ENCODE data around the gene HILPDA.
"Not testable (repeated sequence)": the region's sequence is repeated elsewhere in the genome, so short reads cannot be mapped to it uniquely, and the experiment has no call there.

HILPDA gene

DNA sequence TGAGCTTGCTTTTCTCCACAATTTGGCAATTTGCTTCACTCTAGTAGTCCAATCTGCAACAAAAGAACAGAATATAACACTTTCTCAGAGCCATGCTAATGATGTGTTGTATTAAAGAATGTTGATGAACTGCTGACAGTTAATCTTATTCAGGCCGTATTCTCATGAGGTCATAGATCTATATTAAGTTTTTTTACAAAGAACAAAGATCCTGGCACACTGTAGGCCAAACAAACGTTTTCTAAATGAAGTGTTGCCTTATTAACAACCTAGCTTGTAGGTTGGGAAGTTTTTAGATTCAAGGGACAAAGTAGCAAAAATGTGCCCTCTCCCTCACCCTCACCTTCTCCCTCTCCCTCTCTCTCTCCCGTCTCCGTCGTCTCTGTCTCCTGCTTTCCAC, 6.8 kb downstream of the HILPDA start:
- FAIRE-seq (no peak), DNase-seq (ENCODE audit: low spot score) (no peak)

DNA sequence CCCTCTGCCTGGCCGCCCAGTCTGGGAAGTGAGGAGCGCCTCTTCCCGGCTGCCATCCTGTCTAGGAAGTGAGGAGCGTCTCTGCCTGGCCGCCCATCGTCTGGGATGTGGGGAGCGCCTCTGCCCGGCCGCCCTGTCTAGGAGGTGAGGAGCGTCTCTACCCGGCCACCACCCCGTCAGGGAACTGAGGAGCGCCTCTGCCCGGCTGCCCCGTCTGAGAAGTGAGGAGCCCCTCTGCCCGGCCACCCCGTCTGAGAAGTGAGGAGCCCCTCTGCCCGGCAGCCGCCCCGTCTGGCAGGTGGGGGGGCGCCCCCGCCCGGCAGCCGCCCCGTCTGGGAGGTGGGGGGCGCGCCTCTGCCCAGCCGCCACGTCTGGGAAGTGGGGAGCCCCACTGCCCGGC, 7.7 kb downstream of the HILPDA start:
- not testable (repeated sequence) for FAIRE-seq

DNA sequence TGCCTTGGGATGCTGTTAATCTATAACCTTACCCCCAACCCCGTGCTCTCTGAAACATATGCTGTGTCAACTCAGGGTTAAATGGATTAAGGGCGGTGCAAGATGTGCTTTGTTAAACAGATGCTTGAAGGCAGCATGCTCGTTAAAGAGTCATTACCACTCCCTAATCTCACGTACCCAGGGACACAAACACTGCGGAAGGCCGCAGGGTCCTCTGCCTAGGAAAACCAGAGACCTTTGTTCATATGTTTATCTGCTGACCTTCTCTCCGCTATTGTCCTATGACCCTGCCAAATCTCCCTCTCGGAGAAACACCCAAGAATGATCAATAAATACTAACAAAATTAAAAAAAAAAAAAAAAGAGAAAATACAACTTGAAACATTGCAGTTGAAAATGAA, 8.3 kb downstream of the HILPDA start:
- not testable (repeated sequence) for FAIRE-seq; DNase-seq (ENCODE audit: low spot score)

More for the DNA sequence above, 7.7 kb downstream of the HILPDA start:
- not testable (repeated sequence) for DNase-seq (ENCODE audit: low spot score)

DNA sequence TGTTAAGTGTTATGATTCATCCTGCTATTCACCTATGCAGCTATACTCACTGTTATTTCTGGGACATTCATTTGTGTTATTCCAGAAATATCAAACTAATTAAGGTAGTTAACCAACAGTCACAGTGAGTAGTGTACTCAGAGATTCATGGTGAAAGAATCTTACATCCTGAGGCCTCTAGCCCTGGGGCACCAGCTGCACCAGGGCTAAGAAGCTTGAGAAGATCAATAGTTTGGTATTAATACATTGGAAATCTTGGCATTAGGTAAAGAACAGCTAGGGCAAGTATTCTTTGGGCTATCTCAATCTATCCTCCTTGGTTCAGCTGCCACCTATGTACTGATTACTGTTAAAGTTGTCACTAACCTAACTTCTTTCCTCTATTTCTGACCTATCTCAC, 11.2 kb downstream of the HILPDA start:
- FAIRE-seq, result not testable (repeated sequence)

DNA sequence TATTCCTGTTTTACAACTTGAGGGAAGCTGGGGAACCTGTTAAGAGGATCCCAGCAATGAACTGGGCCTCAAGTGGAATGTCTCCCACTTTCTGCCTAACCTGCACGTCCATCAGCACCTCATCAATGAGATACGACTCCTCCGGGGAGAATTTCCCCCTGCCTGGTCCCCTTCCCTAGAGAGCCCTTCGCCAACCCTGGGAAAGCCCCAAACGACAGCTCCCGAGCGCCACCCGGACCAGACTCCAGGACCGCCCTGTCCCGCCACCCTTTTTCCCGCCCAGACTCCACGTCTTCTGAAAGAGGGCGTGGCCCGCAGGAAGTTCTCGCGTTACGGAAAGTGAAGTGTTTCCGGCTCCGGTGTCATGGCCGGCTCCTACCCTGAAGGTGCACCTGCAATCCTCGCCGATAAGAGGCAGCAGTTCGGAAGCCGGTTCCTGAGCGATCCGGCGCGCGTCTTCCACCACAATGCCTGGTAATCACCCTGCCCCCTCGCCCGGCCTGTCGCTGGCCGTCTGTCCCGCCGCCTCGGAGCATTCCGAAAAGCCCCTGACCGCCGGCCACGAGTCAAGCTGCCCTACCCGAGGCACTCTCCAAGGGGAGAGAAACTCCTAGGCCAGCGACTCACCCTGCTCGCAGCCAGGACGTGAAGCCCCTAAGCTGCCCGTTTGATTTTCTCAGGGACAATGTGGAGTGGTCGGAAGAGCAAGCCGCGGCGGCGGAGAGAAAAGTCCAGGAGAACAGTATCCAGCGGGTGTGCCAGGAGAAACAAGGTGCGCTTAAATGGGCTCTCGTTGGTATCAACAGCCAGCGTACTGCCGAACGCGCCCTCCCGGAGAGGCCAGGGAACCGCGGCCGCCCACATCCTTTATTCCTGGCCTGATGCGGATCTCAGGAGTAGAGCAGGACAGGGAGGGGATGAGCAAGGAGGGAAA, 21.0 kb downstream of the HILPDA start, which contains the start of gene METTL2B:
TSS of gene METTL2B (plus strand) at position 347 of the 934 bp plus-strand sequence. CDS start at position 365, 18 bp downstream.
- FAIRE-seq (peak; percentile 78), DNase-seq (ENCODE audit: low spot score) (peak; percentile 93)

More for the DNA sequence above, 11.2 kb downstream of the HILPDA start:
- DNase-seq (ENCODE audit: low spot score), result not testable (repeated sequence)

DNA sequence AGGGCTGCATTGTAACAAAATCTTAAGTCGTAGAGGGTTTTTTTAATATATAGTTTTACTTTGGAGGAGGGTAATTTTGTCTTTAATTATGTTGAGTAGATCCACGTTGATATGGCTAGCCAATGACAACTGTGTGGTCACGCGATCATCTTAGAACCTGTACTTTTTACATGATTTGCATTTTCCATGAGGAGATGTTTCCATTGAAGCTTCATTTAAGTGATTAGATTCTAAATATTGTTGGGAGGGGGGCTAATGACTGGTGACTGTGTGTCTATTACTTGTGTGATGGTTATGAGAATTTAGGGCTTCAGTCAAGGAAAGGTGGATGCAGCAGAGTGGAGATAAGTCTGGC, 21.6 kb downstream of the HILPDA start:
- not testable (repeated sequence) for DNase-seq (ENCODE audit: low spot score); FAIRE-seq

DNA sequence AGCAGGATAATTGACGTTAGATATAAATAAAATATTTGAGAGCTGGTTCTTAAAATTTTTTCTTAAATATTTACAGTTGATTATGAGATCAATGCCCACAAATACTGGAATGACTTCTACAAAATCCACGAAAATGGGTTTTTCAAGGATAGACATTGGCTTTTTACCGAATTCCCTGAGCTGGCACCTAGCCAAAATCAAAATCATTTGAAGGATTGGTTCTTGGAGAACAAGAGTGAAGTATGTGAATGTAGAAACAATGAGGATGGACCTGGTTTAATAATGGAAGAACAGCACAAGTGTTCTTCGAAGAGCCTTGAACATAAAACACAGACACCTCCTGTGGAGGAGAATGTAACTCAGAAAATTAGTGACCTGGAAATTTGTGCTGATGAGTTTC, 23.4 kb downstream of the HILPDA start:
- FAIRE-seq, result not testable (repeated sequence)

DNA sequence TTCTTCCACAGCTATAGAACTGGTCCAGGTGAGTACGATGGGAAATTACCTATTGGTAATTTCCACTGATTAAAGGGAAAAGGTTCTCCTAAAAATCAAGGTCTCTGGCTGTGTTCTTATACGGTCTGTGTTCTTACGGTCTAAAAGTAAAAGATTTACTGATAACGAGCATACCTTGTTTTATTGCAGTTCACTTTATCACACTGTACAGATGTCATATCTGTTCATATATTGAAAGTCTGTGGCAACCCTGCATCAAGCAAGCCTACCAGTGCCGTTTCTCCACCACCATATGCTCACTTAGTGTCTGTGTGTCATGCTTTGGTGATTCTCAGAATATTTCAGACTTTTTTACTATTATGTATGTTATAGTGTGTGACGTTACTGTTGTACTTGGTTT, 32.5 kb downstream of the HILPDA start:
- FAIRE-seq, result not testable (repeated sequence)

More for the DNA sequence above, 23.4 kb downstream of the HILPDA start:
- DNase-seq (ENCODE audit: low spot score), result not testable (repeated sequence)

DNA sequence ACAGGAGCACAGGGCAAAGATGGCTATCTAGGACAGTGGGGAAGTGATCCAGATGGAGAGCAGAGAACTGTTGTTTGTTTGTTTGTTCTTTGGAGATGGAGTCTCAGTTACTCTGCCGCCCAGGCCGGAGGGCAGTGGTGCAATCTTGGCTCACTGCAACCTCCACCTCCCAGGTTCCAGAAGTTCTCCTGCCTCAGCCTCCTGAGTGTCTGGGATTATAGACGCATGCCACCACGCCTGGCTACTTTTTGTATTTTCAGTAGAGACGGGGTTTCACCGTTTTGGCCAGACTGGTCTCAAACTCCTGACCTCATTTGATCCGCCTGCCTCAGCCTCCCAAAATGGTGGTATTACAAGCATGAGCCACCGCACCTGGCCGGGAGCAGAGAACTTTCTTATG, 41.7 kb downstream of the HILPDA start:
- FAIRE-seq, result no peak
- DNase-seq (ENCODE audit: low spot score), result no peak

More for the DNA sequence above, 32.5 kb downstream of the HILPDA start:
- DNase-seq (ENCODE audit: low spot score), result not testable (repeated sequence)

DNA sequence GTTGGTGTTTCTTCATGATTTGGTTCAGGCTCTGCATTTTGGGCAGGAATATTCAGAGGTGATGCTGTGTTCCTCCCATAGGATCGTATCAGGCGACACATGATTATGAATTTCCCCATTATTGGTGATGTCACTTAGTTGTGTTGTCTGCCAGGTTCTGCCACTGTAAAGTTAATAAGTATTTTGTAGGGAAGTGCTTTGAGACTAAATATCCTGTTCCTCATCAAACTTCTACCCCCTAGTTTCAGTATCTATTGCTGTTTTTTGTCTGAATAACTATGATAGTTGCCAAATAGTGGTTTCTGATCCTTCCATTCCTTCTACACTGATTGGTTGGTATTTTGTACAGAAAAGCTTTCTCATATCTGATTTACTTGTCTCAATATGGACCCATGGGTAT, 49.7 kb downstream of the HILPDA start:
- not testable (repeated sequence) for FAIRE-seq; DNase-seq (ENCODE audit: low spot score)

DNA sequence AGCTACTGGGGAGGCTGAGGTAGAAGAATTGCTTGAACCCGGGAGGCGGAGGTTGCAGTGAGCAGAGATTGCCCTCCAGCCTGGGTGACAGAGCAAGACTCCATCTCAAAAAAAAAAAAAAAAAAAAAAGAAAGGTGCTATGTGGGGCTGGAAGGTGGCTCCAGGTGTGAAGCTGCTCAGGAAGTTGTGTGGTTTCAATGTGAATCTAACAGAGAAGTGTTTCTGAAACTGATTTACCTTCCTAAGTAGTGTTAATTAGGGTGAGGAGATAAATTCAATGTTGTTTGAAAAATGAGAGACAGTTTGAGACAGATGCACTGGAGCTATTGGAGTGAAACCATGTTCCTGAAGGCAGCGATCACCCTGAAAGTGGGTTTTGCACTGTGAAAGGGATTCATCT, 51.1 kb downstream of the HILPDA start:
- not testable (repeated sequence) for DNase-seq (ENCODE audit: low spot score); FAIRE-seq

DNA sequence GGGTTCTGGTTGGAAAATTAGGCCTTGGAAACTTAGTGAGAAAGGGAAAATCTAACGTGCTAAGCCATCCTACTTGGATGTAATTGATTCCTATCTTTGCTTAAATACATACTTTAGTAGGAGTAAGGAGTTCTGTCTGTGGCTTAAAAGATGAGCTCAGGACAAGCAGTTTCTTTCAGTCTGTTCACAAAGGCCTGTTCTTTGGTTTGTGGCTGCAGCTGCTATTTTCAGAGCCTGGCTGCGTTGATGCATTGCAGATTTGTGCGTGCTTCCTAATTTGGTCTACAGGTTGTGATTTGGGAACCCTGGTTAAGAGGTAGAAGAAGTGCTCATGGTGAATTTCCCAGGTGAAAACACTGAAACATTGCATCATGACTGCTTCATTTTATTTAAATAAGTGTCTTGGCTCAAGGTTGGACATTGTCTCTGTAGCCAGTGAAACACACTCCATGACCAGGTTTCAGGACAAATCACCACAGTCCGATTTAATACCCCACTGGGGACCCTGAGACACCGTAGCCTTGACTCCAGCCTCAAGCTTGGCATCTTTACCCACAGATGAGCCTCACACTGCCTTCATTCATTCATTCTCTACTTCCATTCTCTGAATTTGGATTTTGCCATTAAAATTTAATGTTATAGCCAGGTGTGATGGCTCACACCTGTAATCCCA, 51.8 kb downstream of the HILPDA start:
- not testable (repeated sequence) for FAIRE-seq

More for the DNA sequence above, 51.8 kb downstream of the HILPDA start:
- DNase-seq (ENCODE audit: low spot score), result not testable (repeated sequence)

Data from RCC 7860 (cell line).